ENCODE results near the gene PPP2R2B. TPM values are rescaled to one million over a fixed set of nuclear protein-coding genes. Genes with fewer than 3 reads are reported as not detected.
"Not testable (repeated sequence)": the region's sequence is repeated elsewhere in the genome, so short reads cannot be mapped to it uniquely, and the experiment has no call there.

The PPP2R2B gene
- total and polyA plus RNA-seq, 2 experiments from 2014 or later = 14.4 to 21.1 TPM

- H3K27me3 ChIP-seq = no peaks in the 10 kb centered on the region
Measured at GRCh38 chr5:146734936-146735577, 143.5 kb downstream of the PPP2R2B start.

GRCh38 chr5:146732962-146733361 lies 145.6 kb downstream of the PPP2R2B start:
- Histone ChIP-seq H3K27ac (no peak overlapping the region), H3K36me3 (no peaks in the 10 kb centered on the region), H3K9me3 (ENCODE audit: low read depth) (no peaks in the 10 kb centered on the region), H3K4me1 (ENCODE audit: low read depth) (no peaks in the 10 kb centered on the region), H3K27me3 (no peaks in the 10 kb centered on the region), H3K4me3 (no peak overlapping the region)
- peak in 1 of 2 donors; percentile 51 for DNase-seq (ENCODE audit: low read depth in 1 of 2, low spot score in 1 of 2)
- TF ChIP-seq, protein P1, sequence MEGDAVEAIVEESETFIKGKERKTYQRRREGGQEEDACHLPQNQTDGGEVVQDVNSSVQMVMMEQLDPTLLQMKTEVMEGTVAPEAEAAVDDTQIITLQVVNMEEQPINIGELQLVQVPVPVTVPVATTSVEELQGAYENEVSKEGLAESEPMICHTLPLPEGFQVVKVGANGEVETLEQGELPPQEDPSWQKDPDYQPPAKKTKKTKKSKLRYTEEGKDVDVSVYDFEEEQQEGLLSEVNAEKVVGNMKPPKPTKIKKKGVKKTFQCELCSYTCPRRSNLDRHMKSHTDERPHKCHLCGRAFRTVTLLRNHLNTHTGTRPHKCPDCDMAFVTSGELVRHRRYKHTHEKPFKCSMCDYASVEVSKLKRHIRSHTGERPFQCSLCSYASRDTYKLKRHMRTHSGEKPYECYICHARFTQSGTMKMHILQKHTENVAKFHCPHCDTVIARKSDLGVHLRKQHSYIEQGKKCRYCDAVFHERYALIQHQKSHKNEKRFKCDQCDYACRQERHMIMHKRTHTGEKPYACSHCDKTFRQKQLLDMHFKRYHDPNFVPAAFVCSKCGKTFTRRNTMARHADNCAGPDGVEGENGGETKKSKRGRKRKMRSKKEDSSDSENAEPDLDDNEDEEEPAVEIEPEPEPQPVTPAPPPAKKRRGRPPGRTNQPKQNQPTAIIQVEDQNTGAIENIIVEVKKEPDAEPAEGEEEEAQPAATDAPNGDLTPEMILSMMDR (IDR thresholded peaks at IDR 0.05; ENCODE audit: low read depth, low read length) = no peak

More at GRCh38 chr5:146734936-146735577, 143.5 kb downstream of the PPP2R2B start:
- Histone ChIP-seq H3K4me1 (ENCODE audit: low read depth) (no peaks in the 10 kb centered on the region), H3K36me3 (no peaks in the 10 kb centered on the region), H3K4me3 (no peak overlapping the region), H3K27ac (no peak overlapping the region), H3K9me3 (ENCODE audit: low read depth) (no peaks in the 10 kb centered on the region)
- TF ChIP-seq, protein P1 (IDR thresholded peaks at IDR 0.05; ENCODE audit: low read depth, low read length) = no peak
- DNase-seq (ENCODE audit: low read depth in 1 of 2, low spot score in 1 of 2) = no peak

- Histone ChIP-seq H3K27ac (no peak overlapping the region), H3K4me1 (ENCODE audit: low read depth) (no peaks in the 10 kb centered on the region), H3K36me3 (no peaks in the 10 kb centered on the region), H3K9me3 (ENCODE audit: low read depth) (no peaks in the 10 kb centered on the region), H3K4me3 (no peak overlapping the region), H3K27me3 (no peaks in the 10 kb centered on the region)
- TF ChIP-seq, protein P1 (IDR thresholded peaks at IDR 0.05; ENCODE audit: low read depth, low read length) = no peak
- DNase-seq (ENCODE audit: low read depth in 1 of 2, low spot score in 1 of 2) = peak in 1 of 2 donors; percentile 89
Measured at GRCh38 chr5:146731909-146732659, 146.5 kb downstream of the PPP2R2B start.

GRCh38 chr5:146728746-146729145 lies 149.8 kb downstream of the PPP2R2B start:
- H3K4me1 ChIP-seq (ENCODE audit: low read depth); H3K4me3 ChIP-seq; H3K27me3 ChIP-seq; H3K36me3 ChIP-seq; H3K9me3 ChIP-seq (ENCODE audit: low read depth); DNase-seq (ENCODE audit: low read depth in 1 of 2, low spot score in 1 of 2); H3K27ac ChIP-seq: not testable (repeated sequence)

GRCh38 chr5:146726891-146727290 lies 151.7 kb downstream of the PPP2R2B start:
- Histone ChIP-seq H3K36me3 (no peaks in the 10 kb centered on the region), H3K9me3 (ENCODE audit: low read depth) (no peaks in the 10 kb centered on the region), H3K4me3 (no peak overlapping the region), H3K27me3 (no peaks in the 10 kb centered on the region), H3K27ac (no peak overlapping the region), H3K4me1 (ENCODE audit: low read depth) (no peaks in the 10 kb centered on the region)
- TF ChIP-seq, protein P1 (IDR thresholded peaks at IDR 0.05; ENCODE audit: low read depth, low read length) = no peak
- no peak for DNase-seq (ENCODE audit: low read depth in 1 of 2, low spot score in 1 of 2)

- H3K27me3 ChIP-seq = no peaks in the 10 kb centered on the region
- H3K4me3 ChIP-seq = no peak overlapping the region
- TF ChIP-seq, protein P1 (IDR thresholded peaks at IDR 0.05; ENCODE audit: low read depth, low read length) = no peak
- DNase-seq (ENCODE audit: low read depth in 1 of 2, low spot score in 1 of 2) = peak in 1 of 2 donors; percentile 31
- no peaks in the 10 kb centered on the region for H3K4me1 ChIP-seq (ENCODE audit: low read depth)
- no peak overlapping the region for H3K27ac ChIP-seq
- H3K36me3 ChIP-seq = no peaks in the 10 kb centered on the region
- no peaks in the 10 kb centered on the region for H3K9me3 ChIP-seq (ENCODE audit: low read depth)
Measured at GRCh38 chr5:146726020-146726419, 152.5 kb downstream of the PPP2R2B start.

Measured in cardiac muscle cell (in vitro differentiated cells and primary cell).